Measurements from ENCODE around the gene PGF.

DNA sequence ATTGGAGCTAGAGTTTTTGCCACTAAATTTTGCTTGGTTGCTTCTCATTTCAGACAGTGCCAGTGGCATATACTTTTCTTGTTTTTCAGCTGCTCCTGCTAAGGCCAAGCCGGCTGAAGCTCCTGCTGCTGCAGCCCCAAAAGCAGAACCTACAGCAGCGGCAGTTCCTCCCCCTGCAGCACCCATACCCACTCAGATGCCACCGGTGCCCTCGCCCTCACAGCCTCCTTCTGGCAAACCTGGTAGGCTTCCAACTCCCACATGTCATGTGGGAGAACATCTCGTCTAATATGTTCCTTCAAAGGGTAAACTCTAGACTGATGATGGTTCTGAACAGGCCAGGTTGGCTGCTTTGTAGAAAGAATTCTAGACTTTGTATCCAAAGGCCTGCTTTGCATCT lies 62.7 kb downstream of the PGF start:
- TF ChIP-seq POLR2A (IDR thresholded peaks at IDR 0.05; ENCODE audit: low read depth, low read length), result no peak
- TF ChIP-seq POLR2AphosphoS5 (IDR thresholded peaks at IDR 0.05; ENCODE audit: low read depth, low read length), result no peak
- no peak for TF ChIP-seq TAF1 (IDR thresholded peaks at IDR 0.05; ENCODE audit: low read depth, low read length)
